ENCODE results near the gene ZNF579.

Gene ZNF579

DNA sequence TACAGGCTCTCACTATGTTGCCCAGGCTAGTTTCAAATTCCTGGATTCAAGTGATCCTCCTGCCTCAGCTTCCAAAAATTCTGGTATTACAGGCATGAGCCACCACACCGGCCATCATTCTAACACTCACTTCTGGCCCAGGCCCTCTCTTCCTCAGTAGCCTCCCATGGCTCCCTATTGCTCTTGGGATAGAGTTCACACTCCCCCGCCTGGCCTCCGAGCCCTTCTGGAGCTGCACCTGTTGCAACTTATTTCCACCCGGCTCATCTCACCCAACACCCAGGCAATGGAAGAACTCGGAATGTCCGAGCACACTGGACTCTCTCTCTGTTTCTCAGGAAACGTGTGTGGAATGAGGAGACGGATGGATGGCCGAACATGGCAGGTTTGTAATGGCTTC lies 26.3 kb downstream of the ZNF579 start:
- H3K9me3 ChIP-seq = no peaks in the 10 kb centered on the region
- in situ Hi-C loops (cut with MboI; ENCODE audit: low sequenced_read_pairs) = no loop called here

DNA sequence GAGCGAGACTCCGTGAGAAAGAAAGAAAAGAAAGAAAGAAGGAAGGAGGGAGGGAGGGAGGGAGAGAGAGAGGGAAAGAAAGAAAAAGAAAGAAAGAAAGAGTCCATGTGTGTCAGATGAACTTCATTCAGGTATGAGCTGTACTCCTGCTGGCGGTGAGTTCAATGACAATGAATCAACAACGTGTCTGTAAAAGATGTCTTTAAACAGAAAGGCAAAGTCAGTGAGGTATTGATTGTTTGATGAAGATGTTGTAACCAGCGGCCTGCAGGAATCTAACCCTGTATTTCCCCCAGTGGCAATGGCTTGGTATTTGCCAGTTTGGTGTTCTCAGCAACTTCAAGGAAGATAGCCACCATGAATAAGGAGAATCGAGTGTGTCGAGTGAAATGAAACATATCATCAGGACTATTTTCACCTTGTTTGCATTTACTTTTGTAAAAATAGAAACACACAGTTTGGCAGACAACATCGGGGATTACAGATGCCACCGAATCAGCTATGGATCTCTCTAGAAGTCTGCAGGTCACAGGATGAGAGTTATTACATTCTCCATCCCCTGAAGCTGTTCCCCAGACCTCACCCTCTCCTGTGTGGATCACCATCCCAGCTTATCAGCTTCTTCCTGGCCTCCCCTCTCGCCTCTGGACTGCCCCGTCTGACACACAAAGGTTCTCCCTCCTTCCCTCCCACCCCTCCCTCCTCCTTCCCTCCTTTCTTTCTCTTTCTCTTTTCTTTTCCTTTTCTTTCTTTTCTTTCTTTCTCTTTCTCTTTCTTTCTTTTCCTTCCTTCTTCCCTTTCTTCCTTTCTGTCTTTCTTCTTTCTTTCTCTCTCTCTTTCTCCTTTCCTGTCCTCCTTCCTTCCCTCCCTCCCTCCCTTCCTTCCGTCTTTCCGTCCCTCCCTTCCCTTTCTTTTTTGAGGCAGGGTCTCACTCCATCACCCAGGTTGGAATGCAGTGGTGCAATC lies 27.1 kb downstream of the ZNF579 start:
- in situ Hi-C loops (cut with MboI; ENCODE audit: low sequenced_read_pairs) = no loop called here
- Histone ChIP-seq H3K9me3 (no peaks in the 10 kb centered on the region), H3K4me1 (peaks cover 4% of the 10 kb centered on the region), H3K27me3 (ENCODE audit: low read depth) (no peaks in the 10 kb centered on the region), H3K36me3 (replicated peaks) (no peaks in the 10 kb centered on the region), H3K4me3 (no peak overlapping the region)
- no peak for DNase-seq (ENCODE audit: low spot score in 2 of 2)

More for the DNA sequence above, 26.3 kb downstream of the ZNF579 start:
- no peaks in the 10 kb centered on the region for H3K27me3 ChIP-seq (ENCODE audit: low read depth)
- no peaks in the 10 kb centered on the region for H3K36me3 ChIP-seq (replicated peaks)
- H3K4me1 ChIP-seq = peaks cover 4% of the 10 kb centered on the region
- H3K4me3 ChIP-seq = no peak overlapping the region
- DNase-seq (ENCODE audit: low spot score in 2 of 2) = no peak

GRCh38 chr19:55552620-55553019 lies 28.0 kb downstream of the ZNF579 start:
- no peaks in the 10 kb centered on the region for H3K36me3 ChIP-seq (replicated peaks)
- H3K4me3 ChIP-seq = no peak overlapping the region
- in situ Hi-C loops (cut with MboI; ENCODE audit: low sequenced_read_pairs) = no loop called here
- H3K9me3 ChIP-seq = no peaks in the 10 kb centered on the region
- no peaks in the 10 kb centered on the region for H3K27me3 ChIP-seq (ENCODE audit: low read depth)
- H3K4me1 ChIP-seq = peaks cover 4% of the 10 kb centered on the region
- DNase-seq (ENCODE audit: low spot score in 2 of 2) = peak; percentile 7 to 38

DNA sequence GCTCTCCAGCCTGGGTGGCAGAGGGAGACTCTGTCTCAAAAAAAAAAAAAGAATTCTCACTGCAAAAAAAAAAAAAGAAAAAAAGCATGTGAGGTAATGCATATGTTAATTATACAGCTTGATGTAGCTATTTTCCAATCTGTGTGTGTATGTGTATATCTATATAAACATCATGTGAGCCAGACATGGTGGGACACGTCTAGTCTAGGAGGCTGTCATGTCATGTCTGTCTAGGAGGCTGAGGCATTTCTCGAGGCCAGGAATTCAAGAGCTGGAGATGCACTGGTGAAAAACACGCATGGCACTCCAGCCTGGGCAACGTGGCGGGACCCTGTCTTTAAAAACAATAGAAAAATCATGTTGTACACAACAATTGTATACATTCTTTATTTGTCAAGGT lies 28.4 kb downstream of the ZNF579 start:
- Histone ChIP-seq H3K27me3 (ENCODE audit: low read depth) (no peaks in the 10 kb centered on the region), H3K36me3 (replicated peaks) (no peaks in the 10 kb centered on the region), H3K4me3 (no peak overlapping the region), H3K4me1 (peaks cover 4% of the 10 kb centered on the region), H3K9me3 (no peaks in the 10 kb centered on the region)
- no peak for DNase-seq (ENCODE audit: low spot score in 2 of 2)
- in situ Hi-C loops (cut with MboI; ENCODE audit: low sequenced_read_pairs) = no loop called here

GRCh38 chr19:55550321-55550650 lies 30.4 kb downstream of the ZNF579 start:
- no peaks in the 10 kb centered on the region for H3K36me3 ChIP-seq (replicated peaks)
- no peaks in the 10 kb centered on the region for H3K27me3 ChIP-seq (ENCODE audit: low read depth)
- no peak for DNase-seq (ENCODE audit: low spot score in 2 of 2)
- H3K4me3 ChIP-seq = no peak overlapping the region
- peaks cover 4% of the 10 kb centered on the region for H3K4me1 ChIP-seq
- in situ Hi-C loops (cut with MboI; ENCODE audit: low sequenced_read_pairs) = no loop called here
- H3K9me3 ChIP-seq = no peaks in the 10 kb centered on the region

DNA sequence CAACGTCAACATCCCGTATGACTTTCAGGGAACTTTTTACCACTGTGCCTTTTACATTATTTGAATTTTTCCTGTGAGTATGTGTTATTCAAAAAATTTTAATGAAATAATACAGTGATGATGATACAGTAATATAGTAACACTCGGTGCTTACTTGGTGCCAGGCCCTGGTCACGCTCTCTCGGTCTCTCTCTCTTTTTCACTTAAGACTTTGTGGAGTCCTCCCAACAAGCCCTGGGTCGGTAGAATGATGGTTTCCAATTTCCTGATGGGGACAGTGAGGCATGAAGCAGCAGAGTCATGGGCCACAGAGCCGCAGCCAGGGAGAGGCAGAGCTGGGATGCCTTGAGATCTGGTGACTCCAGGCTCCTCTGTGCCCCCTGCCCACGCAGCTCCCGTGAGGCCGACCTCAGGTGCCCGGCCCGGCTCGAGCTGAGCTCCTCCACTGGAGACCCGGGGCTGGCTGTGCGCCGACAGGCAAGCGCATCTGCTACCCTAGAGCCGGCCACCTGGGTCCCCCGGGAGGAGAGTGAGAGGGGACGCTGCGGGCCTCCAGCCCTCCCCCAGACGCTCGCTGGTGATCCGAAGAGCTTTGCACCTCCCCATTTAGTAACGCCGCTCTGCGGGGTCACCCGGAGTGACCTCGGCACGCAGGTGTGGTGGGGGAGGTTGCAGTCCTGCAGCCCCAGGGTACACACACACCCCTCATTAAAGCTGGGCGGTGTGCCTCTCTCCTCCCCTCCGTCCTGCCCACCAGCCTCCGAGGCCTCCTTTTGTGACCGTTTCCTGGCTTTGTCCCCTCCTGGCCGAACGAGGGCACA lies 30.9 kb downstream of the ZNF579 start:
- Histone ChIP-seq H3K36me3 (replicated peaks) (no peaks in the 10 kb centered on the region), H3K4me1 (peaks cover 4% of the 10 kb centered on the region), H3K9me3 (no peaks in the 10 kb centered on the region), H3K27me3 (ENCODE audit: low read depth) (no peaks in the 10 kb centered on the region), H3K4me3 (no peak overlapping the region)
- peak in 1 of 2 experiments; percentile 20 for DNase-seq (ENCODE audit: low spot score in 2 of 2)
- in situ Hi-C loops (cut with MboI; ENCODE audit: low sequenced_read_pairs) = no loop called here

GRCh38 chr19:55546822-55547614 lies 33.6 kb downstream of the ZNF579 start:
- no peak overlapping the region for H3K4me3 ChIP-seq
- in situ Hi-C loops (cut with MboI; ENCODE audit: low sequenced_read_pairs) = no loop called here
- no peak for DNase-seq (ENCODE audit: low spot score in 2 of 2)

DNA sequence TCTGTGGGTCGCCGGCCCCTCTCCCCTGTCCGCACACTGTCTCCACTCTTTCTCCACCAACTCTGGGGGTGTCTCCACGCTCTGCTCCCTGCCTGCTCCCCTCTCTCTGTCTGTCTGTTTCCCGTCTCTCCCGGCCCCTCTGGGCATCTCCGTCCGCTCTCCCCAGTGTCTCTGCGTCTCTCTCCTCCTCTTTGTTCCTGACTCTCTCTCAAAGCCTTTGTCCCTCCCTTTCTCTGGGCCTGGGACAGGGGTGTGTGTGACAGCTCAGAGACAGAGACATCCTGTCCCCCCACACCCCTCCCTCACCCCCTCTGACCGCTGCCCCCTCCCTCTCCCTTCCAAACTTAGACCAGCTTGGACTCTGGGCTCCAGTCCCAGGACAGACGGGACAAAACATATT lies 34.6 kb downstream of the ZNF579 start:
- in situ Hi-C loops (cut with MboI; ENCODE audit: low sequenced_read_pairs) = no loop called here
- Histone ChIP-seq H3K36me3 (replicated peaks) (no peaks in the 10 kb centered on the region), H3K4me1 (no peaks in the 10 kb centered on the region; the same call in 1 of the 2 replicates), H3K4me3 (no peak overlapping the region), H3K9me3 (no peaks in the 10 kb centered on the region), H3K27me3 (ENCODE audit: low read depth) (no peaks in the 10 kb centered on the region)
- no peak for DNase-seq (ENCODE audit: low spot score in 2 of 2)

More at GRCh38 chr19:55546822-55547614, 33.6 kb downstream of the ZNF579 start:
- H3K4me1 ChIP-seq = no peaks in the 10 kb centered on the region; the same call in 1 of the 2 replicates
- no peaks in the 10 kb centered on the region for H3K9me3 ChIP-seq
- no peaks in the 10 kb centered on the region for H3K27me3 ChIP-seq (ENCODE audit: low read depth)
- no peaks in the 10 kb centered on the region for H3K36me3 ChIP-seq (replicated peaks)

GRCh38 chr19:55545443-55545842 lies 35.2 kb downstream of the ZNF579 start, which contains the start of gene SBK3:
Gene SBK3, minus strand, starts transcription at chr19:55545543. Its CDS starts 0 bp downstream, at chr19:55545543.
- Histone ChIP-seq H3K4me3 (no peak within 1 kb of the TSS), H3K9me3 (no peaks in the 10 kb centered on the region), H3K27me3 (ENCODE audit: low read depth) (no peaks in the 10 kb centered on the region), H3K4me1 (no peaks in the 10 kb centered on the region; the same call in 1 of the 2 replicates), H3K36me3 (replicated peaks) (no peaks in the 10 kb centered on the region)
- in situ Hi-C loops (cut with MboI; ENCODE audit: low sequenced_read_pairs) = no loop called here
- no peak for DNase-seq (ENCODE audit: low spot score in 2 of 2)

GRCh38 chr19:55544776-55545439 lies 35.7 kb downstream of the ZNF579 start:
- DNase-seq (ENCODE audit: low spot score in 2 of 2) = no peak
- Histone ChIP-seq H3K27me3 (ENCODE audit: low read depth) (no peaks in the 10 kb centered on the region), H3K36me3 (replicated peaks) (no peaks in the 10 kb centered on the region), H3K9me3 (no peaks in the 10 kb centered on the region), H3K4me3 (no peak overlapping the region), H3K4me1 (no peaks in the 10 kb centered on the region; the same call in 1 of the 2 replicates)
- in situ Hi-C loops (cut with MboI; ENCODE audit: low sequenced_read_pairs) = no loop called here

DNA sequence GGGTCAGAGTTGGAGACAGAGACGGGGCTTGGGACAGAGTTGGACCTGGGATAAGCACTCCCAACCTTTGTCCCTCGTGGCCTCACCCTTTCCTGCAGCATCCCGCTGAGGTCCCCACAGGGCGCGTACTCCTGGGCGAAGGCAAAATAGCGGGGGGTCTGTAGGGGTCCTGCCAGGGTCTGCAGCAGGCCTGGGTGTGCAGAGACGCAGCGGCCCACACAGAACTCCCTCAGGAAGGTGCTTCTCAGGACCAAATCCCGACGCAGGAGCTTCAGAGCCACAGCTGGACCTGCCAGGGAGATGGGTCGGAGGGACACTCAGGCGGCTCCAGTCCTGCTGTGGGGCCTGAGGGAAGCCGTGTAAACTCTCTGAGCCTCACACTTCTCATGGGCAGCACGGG lies 36.6 kb downstream of the ZNF579 start:
- in situ Hi-C loops (cut with MboI; ENCODE audit: low sequenced_read_pairs) = no loop called here
- no peaks in the 10 kb centered on the region for H3K27me3 ChIP-seq (ENCODE audit: low read depth)
- H3K4me1 ChIP-seq = no peaks in the 10 kb centered on the region
- no peak overlapping the region for H3K4me3 ChIP-seq
- H3K9me3 ChIP-seq = no peaks in the 10 kb centered on the region
- no peaks in the 10 kb centered on the region for H3K36me3 ChIP-seq (replicated peaks)
- no peak for DNase-seq (ENCODE audit: low spot score in 2 of 2)

DNA sequence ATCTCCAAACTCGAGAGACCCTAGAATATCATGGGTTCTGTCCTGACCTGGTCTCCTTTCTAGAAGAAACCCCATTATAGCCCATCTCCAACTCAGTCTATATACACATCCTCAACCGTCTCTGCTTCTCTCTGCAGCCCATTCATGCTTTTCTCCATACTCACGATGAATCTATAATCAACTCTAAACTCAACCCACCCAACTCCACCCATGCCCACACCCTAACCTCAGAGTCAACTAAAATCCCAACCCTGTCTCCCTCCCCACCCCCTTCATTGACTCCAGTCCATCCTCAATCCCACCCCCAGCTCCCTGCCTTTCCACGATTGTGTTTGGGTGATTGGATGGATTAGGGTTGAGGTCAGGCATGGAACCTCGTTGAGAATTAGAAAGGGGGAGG lies 37.1 kb downstream of the ZNF579 start:
- Histone ChIP-seq H3K36me3 (replicated peaks) (no peaks in the 10 kb centered on the region), H3K4me1 (no peaks in the 10 kb centered on the region), H3K27me3 (ENCODE audit: low read depth) (no peaks in the 10 kb centered on the region), H3K9me3 (no peaks in the 10 kb centered on the region), H3K4me3 (no peak overlapping the region)
- DNase-seq (ENCODE audit: low spot score in 2 of 2) = no peak
- in situ Hi-C loops (cut with MboI; ENCODE audit: low sequenced_read_pairs) = no loop called here

DNA sequence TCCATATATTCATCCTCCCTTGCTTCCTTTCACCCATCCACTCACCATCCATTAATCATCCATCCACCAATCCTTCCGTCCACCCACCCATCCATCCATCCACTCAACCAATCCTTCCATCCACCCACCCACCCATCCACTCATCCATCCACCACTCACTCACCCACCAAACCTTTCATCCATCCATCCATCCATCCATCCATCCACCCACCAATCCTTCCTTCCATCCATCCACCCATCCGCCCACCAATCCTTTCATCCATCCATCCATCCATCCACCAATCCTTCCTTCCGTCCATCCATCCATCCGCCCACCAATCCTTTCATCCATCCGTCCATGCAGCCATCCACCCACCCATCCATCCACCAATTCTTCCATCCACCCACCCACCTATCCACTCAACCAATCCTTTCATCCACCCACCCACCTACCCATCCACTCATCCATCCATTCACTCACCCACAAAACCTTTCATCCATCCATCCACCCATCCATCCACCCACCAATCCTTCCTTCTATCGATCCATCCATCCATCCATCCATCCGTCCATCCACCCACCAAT lies 38.3 kb downstream of the ZNF579 start:
- Histone ChIP-seq H3K36me3 (replicated peaks) (no peaks in the 10 kb centered on the region), H3K4me3 (no peak overlapping the region), H3K27me3 (ENCODE audit: low read depth) (no peaks in the 10 kb centered on the region), H3K9me3 (no peaks in the 10 kb centered on the region), H3K4me1 (no peaks in the 10 kb centered on the region)
- in situ Hi-C loops (cut with MboI; ENCODE audit: low sequenced_read_pairs) = no loop called here
- no peak for DNase-seq (ENCODE audit: low spot score in 2 of 2)
